ENCODE data around the gene UROC1.

GRCh38 chr3:126456766-126457388 lies 60.7 kb downstream of the UROC1 start:
- no peak for TF ChIP-seq YY1 (IDR thresholded peaks at IDR 0.05; ENCODE audit: insufficient read depth, insufficient read length)
- TF ChIP-seq ZNF274 (IDR thresholded peaks at IDR 0.05; ENCODE audit: low read depth, low read length), result no peak
- TF ChIP-seq SUZ12 (IDR thresholded peaks at IDR 0.05; ENCODE audit: extremely low read depth, insufficient read depth, insufficient read length), result no peak

Measured in NT2/D1 (cell line).